Activated CD8-positive, alpha-beta memory T cell treated with anti-CD3 and anti-CD28 coated beads, Interleukin-2, amount 50 U/mL, for 24 hours (primary cell): ENCODE measurements around the gene EXOC3.
"Not testable (repeated sequence)": the region's sequence is repeated elsewhere in the genome, so short reads cannot be mapped to it uniquely, and the experiment has no call there.

Experiments used
- DNase-seq: peaks from one replicate; pipeline ENCODE4 v3.0.0-alpha.2; 2020; ENCODE audit errors: extremely low read depth

The EXOC3 gene

DNA sequence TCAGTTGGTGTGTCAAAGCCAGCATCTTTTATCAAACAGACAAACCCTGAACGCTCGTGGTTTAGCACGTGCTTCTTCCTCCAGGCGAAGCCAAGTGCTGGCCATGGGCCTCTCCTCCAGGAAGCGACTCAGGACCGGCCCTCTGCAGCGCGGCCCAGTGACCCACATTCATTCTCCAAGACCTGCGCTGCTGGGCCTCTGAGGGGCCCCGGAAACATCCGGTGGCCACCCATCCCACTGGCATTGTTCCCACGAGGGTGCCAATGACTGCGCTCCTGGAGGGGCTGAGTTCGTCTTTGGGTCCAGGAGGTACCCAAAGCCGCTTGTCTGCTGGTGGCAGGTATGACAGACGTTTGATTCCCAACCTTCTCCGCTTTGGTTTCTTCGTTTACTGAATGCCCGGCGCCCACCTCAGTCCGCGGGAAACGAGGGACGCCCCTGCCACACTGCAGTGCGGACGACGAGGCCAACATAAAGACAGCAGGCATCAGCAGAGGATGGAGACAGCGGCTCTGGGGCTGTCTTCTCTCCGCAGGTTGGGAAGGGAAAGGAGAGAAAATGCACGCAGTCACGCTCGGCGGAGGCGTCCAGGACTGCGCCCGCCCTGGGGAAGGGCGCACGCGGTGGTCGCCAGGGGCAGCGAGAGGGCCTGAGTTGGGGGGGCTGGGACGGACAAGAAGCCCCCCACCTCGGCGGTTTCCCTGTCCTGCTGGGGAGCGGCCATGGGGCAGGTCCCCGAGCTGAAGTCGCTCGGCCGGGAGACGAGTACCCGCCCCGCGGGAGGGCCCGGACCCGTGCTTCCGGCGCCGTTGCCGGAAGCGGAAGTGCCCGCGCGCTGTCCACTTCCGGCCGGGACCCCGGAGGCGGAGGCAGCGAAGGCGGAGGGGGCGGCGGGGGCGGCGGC is at the start of gene EXOC3:
TSS of gene EXOC3 (plus strand) at position 842 of the 904 bp plus-strand sequence. CDS start 3,030 bp downstream, outside the sequence.
- peak; percentile 15 for DNase-seq

DNA sequence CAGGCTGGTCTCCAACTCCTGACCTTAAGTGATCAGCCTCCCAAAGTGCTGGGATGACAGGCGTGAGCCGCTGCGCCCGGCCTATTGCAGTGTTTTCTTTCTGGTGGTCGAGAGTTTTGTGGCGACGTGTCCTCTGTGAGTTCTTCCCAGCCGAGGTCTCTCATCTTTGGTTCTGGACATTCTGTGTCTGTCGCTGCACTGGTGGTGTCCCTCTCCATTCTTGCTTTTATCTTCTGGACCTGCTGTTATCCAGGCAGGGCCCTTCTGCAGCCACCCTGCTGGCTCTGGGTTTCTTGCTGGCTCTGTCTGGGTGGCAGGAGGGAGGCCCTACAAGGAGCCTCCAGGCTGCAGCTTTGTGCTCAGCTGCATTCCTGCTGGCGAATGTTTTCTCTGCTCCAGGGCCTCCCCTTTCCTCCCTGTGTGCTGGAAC is 49.1 kb upstream of the EXOC3 start:
- DNase-seq = no peak

DNA sequence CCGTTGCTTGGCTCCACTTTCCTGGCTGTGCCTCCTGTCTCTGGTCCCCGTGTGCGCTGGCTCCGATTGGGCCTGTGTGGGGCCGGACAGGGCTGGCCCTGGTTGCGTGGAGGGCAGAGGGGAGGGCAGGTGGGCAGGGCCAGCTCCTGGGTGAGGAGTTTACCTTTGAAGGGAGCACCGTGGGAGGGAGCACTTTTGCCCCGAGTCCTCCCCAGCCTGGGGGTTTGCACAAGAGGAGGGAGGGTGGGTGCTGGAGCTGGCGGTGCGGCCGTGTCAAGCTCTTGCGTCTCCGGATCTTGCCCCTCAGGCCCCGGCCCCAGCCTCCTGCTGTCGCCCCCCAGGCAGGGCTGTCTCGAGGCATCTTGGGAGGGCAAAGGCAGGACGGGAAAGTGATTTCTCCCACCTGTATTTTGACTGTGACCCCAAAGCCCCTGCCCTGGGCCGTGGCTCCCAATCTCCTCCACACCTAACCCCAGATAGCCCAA is 48.3 kb upstream of the EXOC3 start:
- DNase-seq = no peak

DNA sequence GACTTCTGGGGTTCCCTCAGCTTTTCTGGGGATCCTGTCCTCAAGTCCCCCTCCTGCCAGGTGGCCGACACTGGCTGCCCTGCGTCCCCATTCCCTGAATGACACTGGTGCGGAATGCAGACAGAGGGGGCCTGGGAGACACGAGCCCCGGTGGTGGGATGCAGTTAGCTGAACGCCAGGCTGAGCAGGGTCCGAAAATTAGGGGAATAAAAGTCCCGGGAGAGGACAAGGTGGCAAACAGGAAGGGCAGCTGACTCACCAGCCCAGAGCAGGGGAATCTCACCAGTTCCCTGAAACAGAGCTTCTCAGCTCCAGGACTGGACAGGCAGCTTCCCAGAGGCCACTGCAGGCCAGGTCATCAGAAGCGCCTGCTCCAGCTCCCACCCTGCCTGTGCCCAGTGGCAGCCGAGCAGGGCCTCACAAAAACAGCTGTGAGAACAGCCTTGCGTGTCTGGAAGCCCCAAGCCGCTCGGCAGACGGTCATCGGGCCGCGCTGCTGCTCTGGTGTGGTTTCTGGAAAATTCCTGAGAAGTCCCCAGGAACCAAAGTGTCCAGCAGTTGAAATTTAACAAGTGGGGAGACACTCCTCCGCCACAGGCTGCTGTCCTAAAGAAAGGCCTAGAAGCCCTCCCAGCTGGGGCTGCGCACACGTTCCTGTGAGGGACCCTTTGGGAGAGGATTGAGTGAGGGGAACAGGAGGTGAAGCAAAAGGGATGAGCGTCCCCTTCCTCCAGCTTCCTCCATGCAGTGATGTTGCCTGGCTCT is 47.6 kb upstream of the EXOC3 start:
- DNase-seq = no peak

DNA sequence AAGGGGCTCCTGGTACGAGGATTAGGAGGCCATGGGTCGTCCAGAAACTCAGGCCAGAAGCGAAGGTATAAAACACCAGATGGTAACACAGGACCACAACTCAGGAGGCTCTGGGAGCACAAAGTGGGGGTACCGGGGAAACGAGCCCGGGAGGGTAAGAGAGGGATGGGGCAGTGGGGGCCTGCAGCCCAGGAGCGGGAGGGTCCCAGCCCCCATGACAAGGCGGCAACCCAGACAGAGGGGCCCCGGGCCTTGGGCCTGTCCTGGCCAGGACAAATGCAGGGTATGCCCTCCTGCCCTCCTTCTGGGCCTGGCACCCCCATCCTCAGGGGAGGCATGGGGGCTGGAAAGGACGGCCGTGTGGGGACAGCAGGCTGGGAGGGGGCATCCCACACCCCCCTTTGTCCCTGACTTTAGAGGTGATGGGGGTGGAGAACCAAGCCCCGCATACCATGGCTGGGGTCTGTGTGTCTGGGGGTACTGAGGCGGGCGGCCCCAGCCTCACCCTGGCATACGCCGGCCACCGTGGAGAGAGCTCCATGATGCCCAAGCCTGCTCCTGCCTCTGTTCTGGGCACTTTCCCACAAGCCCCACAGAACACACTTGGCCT is 47.0 kb upstream of the EXOC3 start:
- no peak for DNase-seq

DNA sequence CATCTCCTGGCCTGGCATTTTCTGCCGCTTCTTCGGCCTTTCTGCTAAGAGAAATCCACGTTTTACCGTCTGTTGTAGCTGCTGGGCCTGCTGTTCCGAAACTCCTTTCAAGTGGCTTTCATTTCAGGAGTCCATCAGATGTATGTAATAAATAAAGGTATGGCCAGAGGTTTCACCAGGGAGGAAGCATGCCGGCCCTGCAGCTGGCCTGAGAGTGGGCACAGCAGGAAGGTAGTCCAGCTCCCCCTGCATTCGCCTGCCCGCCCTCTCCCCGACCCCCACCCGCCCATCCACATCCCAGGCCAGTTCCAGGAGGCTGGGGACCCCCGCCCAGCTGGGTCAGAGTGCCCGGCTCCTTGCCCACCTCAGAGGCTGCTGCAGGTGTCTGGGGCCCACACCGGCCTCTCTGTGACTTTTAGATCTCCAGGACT is 46.4 kb upstream of the EXOC3 start:
- no peak for DNase-seq

DNA sequence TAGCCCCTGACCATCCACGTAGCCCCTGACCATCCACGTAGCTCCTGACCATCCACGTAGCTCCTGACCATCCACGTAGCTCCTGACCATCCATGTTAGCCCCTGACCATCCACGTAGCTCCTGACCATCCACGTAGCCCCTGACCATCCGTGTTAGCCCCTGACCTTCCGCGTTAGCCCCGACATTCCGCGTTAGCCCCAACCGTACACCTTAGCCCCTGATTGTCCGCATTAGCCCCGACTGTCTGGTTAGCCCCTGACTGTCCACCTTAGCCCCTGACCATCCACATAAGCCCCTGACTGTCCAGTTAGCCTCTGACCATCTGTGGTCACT is 44.9 kb upstream of the EXOC3 start:
- DNase-seq = not testable (repeated sequence)

DNA sequence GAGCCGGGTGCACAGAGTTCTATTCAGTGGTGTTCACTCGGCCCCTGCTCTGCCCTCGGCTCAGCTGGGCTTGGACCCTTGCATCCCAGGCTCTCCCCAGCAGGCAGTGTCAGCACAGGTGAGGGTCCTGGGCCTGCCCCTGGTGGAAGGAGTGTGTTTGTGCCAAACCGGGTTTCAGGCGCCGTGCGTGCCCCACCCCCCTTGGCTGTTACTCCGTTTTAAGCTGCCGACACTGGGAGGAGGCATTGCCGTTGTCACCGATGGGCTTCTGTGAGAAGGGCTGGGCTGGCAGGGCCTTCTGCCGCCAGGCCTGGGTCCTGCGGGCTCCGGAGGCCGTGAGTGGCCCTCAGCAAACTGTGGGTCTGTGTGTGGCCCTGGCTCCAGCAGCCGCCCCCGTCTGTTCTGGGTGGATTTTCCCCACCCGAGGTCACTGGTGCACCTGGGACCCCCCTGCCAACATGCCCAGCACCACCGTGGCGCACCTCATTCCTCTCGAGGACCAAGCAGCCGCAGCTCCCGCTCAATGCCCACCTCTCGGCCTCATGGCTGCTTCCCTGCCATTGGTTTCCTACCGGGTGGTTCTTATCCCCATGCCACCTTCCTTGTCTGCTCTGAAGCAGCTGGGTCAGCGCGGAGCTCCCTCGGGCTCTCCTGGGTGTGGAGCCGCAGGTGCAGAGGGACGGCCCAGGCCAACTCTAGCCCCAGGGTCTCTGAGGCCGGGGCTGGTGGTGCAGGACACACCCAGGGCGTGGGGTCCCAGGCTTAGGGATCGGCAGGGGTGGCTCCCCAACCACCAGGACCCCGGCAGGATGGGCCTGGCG is 44.3 kb upstream of the EXOC3 start:
- DNase-seq = no peak

DNA sequence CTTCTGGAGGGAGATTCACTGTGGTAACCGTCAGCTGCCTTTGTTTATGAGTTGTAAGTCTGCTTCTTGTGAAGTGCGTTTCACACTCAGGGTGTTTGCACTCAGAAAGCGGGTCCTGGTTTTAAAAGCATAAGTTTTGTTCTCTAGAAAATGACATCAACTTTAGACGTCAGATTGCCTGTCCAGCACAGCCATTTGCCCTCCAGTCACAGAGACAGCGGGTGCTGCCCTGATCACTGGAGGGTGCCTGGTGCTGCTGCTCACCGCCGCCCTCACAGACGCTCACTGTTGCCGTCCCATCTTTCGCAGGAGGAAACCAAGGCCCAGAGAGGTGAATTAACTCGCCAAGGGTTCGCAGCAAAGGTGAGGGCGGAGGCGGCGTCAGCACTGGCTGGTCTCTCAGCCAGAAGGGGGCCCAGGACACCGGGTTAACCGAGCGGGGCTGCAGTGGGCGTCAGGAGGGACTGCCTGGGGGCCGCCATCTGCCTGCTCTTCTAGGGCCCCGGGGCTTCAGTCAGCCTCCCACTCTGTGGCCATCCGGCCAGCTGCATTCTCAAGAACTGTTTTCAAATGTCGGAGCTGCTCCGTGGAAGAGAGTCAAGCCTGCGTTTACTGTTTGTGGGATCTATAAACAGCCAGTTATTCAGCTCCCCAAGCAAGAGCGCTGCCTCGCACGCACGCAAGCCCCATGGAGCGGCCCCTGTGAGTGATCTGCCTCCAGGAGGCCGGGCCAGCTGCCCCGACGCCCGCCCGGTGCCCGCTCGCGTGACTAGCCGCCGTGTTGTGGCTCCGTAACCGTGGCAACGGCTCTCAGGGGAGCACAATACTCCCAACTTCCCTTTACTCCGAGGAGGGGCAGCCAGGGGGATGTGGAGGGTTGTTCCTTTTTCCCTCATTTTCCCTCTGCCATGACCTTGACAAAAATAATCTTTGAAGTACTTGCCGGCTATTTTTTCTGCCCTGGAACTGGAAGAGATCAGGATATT is 43.4 kb upstream of the EXOC3 start:
- peak; percentile 30 for DNase-seq

DNA sequence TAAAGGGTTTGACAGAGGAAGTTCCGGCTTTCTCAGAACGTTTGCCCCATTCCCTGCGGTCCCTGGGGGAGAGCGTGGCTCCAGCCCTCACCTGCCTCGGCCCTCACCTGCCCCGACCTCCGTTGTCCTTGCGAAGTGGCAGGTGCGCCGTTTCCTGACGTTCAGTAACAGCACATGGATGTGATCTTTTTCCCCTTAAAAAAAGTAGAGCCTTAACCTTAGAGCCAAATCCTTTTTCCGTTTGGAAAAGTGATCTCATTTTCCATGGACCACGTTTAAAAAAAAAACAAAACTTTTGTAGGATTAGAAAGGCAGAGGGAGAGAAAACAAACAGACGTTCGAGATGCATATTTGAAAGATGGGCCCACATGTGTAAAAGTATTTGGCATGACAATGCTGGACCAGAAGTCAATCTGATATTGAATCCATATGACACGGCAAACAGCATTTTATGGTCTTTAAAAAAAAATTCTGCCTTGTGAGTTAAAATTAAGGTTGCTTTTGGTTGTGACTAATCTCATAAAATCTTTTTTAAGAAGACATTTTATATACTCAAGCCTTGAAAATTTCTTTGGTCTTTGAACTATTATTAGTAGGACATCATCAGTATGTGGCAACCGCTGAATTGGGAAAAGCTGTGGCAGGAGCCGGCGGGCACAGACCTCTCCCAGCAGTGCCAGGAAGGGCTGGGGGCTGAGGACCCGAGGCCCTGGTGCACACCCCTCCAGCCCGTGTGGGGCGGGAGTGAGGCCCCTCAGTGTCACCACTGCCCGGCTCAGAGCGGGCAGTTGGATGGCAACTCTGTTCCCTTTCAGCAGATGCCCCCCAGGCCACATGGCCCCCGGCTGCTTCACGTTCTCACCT is 42.5 kb upstream of the EXOC3 start:
- DNase-seq = no peak

DNA sequence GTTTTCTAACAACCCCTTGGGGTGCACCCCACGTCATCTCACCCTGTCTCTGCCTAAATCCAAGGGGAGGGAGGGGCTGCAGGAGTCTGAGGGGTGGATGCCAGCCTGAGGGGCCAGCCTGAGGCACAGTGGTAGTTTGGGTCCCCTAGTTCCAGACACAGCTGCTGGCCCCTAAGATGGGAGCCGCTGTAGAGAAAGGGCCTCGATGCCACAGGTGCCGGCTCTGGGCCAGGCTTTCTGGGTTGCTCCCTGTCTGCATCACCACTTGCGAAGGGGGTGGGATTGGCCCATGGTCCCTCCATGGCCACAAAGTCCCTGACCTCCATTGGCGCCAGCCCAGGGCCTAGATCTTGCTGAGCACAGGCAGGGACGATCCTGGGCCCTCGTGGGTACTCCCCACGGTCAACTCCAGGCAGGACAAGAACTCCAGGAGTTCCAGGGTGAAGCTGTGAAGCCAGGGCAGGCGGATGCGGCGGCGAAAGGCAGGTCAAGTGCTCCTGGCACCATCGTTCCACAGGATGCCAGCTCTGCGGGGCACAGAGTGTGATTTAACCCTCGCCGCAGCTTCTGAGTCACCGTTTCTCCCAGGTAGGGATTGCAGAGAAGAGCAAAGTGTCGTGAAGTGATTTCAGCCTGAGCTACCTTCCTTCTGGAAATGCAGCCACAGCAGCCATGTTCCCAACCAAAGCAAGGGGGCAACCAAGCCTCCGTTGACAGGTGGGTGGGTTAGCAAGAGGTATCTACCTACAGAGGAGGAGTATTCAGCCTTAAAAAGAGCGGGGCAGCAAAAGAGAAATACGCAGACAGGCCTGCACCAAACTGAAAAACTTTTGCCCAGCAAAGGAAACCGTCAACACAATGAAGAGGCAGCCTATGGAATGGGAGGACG is 41.6 kb upstream of the EXOC3 start:
- DNase-seq = no peak

DNA sequence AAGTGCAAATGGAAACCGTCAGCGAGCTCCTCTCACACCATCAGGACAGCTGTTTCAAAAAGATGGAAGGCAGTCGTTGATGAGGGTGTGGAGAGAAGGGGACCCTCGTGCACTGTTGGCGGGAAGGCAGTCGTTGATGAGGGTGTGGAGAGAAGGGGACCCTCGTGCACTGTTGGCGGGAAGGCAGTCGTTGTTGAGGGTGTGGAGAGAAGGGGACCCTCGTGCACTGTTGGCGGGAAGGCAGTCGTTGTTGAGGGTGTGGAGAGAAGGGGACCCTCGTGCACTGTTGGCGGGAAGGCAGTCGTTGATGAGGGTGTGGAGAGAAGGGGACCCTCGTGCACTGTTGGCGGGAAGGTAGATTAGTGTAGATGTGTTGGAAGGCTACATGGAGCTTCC is 40.8 kb upstream of the EXOC3 start:
- not testable (repeated sequence) for DNase-seq

DNA sequence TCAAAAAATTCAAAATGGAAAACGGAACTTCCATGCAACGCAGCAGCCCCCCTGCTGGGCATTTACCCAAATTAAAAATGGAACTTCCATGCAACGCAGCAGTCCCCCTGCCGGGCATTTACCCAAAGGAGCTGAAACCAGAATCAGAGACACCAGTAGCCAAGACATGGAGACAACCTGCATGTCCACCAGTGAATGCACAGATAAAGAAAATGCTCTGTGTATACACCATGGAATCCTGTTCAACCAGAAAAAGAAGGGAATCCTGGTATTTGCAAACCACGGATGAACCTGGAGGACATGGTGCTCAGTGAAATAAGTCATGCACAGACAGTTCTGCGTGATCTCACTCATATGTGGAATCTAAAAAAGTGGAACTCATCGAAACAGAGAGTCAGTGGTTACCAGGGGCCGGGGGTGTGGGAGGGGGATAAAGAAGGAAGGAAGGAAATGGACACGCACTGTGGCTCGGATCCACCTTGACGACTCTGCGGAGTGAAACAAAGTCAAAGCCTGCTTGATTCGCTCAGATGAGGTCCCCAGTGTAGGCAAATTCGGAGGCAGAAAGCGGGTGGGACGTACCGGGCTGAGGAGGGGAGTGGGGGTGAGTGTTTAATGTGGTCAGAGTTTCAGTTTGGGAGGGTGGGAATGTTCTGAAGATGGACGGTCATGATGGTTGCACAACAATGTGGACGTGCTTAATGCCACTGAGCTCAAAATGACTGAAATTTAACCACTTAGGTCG is 40.2 kb upstream of the EXOC3 start:
- DNase-seq = no peak

DNA sequence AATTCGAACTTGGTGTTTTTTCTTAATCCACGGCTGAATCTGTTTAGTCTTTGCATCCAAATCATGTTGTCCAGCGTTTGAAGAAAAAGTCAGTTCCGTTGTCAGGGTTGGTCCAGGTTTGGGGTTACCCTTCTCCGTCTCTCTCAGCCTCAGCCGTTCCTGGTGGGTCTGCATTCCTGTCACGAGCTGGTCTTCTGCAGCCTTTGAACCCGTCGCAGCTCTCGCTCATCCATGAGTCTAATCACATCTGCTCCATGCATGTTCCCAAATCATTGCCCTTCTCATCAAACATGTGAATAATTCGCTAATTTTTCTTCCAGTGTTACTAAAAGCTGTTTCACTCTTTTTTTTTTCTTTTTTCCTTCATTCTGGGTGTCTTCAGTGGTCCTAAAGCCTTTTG is 39.0 kb upstream of the EXOC3 start:
- DNase-seq = no peak

DNA sequence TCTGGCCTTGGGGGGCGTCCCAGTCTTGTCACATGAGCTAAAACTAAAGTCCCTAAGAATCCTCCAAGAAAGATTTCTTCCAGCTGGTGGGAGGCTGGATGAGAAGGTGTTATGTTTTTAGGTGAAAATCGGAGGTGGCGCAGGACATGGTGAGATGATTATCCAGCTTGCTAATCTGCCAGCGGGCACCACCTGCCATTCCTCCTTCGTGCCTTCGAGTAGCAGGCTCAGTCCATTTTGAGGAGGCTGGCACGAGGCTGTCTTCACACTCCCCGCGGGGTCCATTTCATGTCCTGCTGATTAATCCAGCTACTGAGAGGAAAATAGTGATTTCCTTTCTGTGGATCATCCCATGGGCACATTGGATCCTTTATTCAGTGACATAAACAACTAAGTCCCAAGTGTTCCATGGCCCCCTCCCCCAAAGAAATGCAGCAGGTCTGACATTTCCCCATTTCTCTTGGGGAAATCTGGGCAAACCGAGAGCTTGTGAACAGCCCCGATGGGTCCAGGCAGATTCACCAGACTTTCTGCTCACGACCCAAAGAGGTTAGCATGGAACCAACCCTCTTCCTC is 38.2 kb upstream of the EXOC3 start:
- no peak for DNase-seq

DNA sequence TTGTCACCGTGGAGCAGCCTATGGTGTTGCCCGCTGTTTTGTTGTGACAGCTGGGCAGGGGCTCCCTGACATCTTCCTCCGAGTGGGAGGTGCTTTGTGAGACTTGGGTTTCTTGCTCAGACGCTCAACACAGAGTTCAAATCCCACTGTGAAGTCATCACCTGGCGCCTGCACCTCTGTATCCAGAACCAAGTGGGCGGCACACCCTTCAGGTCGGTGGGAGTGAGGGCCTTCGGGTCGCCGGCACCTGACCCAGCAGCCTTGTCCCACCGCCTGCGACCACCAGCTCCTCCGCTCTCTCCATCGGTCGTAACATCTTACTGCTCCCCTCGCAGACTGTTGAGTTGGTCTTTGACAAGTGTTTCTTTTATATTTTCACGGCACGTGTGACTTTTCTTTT is 37.6 kb upstream of the EXOC3 start:
- no peak for DNase-seq

DNA sequence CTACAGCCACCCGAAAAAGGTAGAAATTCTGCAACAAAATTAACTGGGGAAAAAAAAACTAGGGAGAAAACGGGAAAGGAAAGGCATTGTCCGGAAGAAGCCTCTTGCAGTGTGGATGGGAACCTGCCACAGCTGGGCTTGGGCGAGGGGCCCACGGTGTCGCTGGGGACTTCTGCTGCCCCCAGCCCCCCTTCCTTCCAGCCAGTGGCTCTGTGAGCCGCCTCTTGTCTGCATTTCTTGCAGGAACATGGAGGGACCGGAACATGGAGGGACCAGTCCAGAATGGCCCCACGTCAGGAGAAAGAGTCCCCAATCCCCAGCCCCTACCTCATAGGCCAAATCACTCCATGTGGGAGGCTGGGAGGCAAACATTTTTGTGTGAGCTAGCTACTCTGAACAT is 36.9 kb upstream of the EXOC3 start:
- DNase-seq = no peak
